ENCODE data around the gene TTN.
"Not testable (repeated sequence)": the region's sequence is repeated elsewhere in the genome, so short reads cannot be mapped to it uniquely, and the experiment has no call there.

The TTN gene

GRCh38 chr2:178525010-178525409, 282.2 kb downstream of the TTN start:
- H3K4me1 ChIP-seq (ENCODE audit: control insufficient read depth, insufficient read depth, low read depth, low read length); H3K4me2 ChIP-seq (ENCODE audit: low read length, poor library complexity, severe bottlenecking); H2BK12ac ChIP-seq (ENCODE audit: low read length in 2 of 2); H3K4me3 ChIP-seq (ENCODE audit: insufficient read depth in 1 of 2, low read depth in 1 of 2, low read length in 2 of 2); H3K4ac ChIP-seq (ENCODE audit: low read depth in 1 of 2, low read length in 2 of 2); H3K27ac ChIP-seq (ENCODE audit: low read length, poor library complexity, severe bottlenecking); H2BK5ac ChIP-seq (ENCODE audit: low read depth, low read length, poor library complexity, severe bottlenecking); H3K27me3 ChIP-seq (ENCODE audit: control insufficient read depth in 1 of 2, insufficient read depth in 1 of 2, low read length in 2 of 2); H4K8ac ChIP-seq (ENCODE audit: low read length); H3K36me3 ChIP-seq (ENCODE audit: control insufficient read depth in 1 of 2, insufficient read depth in 2 of 2, low read depth in 1 of 2, low read length in 2 of 2); H3K23ac ChIP-seq (ENCODE audit: low read length in 2 of 2); H2BK120ac ChIP-seq (ENCODE audit: low read depth, low read length); H4K91ac ChIP-seq (ENCODE audit: low read length); H3K18ac ChIP-seq (ENCODE audit: low read depth in 1 of 2, low read length in 2 of 2); H3K9me3 ChIP-seq (ENCODE audit: control insufficient read depth, low read length); H3K14ac ChIP-seq (ENCODE audit: low read length in 2 of 2); DNase-seq; H3K9ac ChIP-seq (ENCODE audit: low read length); H2BK15ac ChIP-seq (ENCODE audit: low read depth, poor library complexity, severe bottlenecking); H2AFZ ChIP-seq (ENCODE audit: low read depth, low read length); H2AK5ac ChIP-seq (ENCODE audit: low read length, severe bottlenecking): not testable (repeated sequence)
- no CpG with 5 or more reads among the region's 5 CpGs for WGBS
- H3K79me1 ChIP-seq (replicated peaks; ENCODE audit: low read length, poor library complexity, severe bottlenecking), result peaks cover 11% of the 10 kb centered on the region

- Histone ChIP-seq H2BK5ac (ENCODE audit: low read depth, low read length, poor library complexity, severe bottlenecking) (no peak overlapping the region), H3K36me3 (ENCODE audit: control insufficient read depth in 1 of 2, insufficient read depth in 2 of 2, low read depth in 1 of 2, low read length in 2 of 2) (peaks cover under 1 to 3% of the 10 kb centered on the region in 2 experiments), H3K9me3 (ENCODE audit: control insufficient read depth, low read length) (no peaks in the 10 kb centered on the region), H3K27me3 (ENCODE audit: control insufficient read depth in 1 of 2, insufficient read depth in 1 of 2, low read length in 2 of 2) (no peaks in the 10 kb centered on the region), H2BK12ac (ENCODE audit: low read length in 2 of 2) (no peak overlapping the region), H3K4me3 (ENCODE audit: insufficient read depth in 1 of 2, low read depth in 1 of 2, low read length in 2 of 2) (peak overlapping the region; percentile 77 to 89), H3K4ac (ENCODE audit: low read depth in 1 of 2, low read length in 2 of 2) (peak overlapping the region in 1 of 2 experiments; percentile 67), H4K91ac (ENCODE audit: low read length) (no peak overlapping the region), H3K79me1 (replicated peaks; ENCODE audit: low read length, poor library complexity, severe bottlenecking) (peaks cover 11% of the 10 kb centered on the region), H4K8ac (ENCODE audit: low read length) (no peak overlapping the region), H3K4me1 (ENCODE audit: control insufficient read depth, insufficient read depth, low read depth, low read length) (peaks cover 2% of the 10 kb centered on the region), H3K27ac (ENCODE audit: low read length, poor library complexity, severe bottlenecking) (no peak overlapping the region), H2BK120ac (ENCODE audit: low read depth, low read length) (peak overlapping the region; percentile 8), H3K23ac (ENCODE audit: low read length in 2 of 2) (no peak overlapping the region), H2AFZ (ENCODE audit: low read depth, low read length) (no peak overlapping the region), H3K18ac (ENCODE audit: low read depth in 1 of 2, low read length in 2 of 2) (no peak overlapping the region), H3K14ac (ENCODE audit: low read length in 2 of 2) (no peak overlapping the region), H3K4me2 (ENCODE audit: low read length, poor library complexity, severe bottlenecking) (peak overlapping the region; percentile 96), H3K9ac (ENCODE audit: low read length) (peak overlapping the region; percentile 92), H2AK5ac (ENCODE audit: low read length, severe bottlenecking) (peak overlapping the region; percentile 79), H2BK15ac (ENCODE audit: low read depth, poor library complexity, severe bottlenecking) (no peak overlapping the region)
- DNase-seq, result peak; percentile 14
- WGBS, result 76% methylated on average over 8 of the region's 8 CpGs
These were observed 283.6 kb downstream of the TTN start for GRCh38 chr2:178523596-178524134.

GRCh38 chr2:178522950-178523595, 284.1 kb downstream of the TTN start:
- DNase-seq, result peak; percentile 74
- no peak overlapping the region for H2BK5ac ChIP-seq (ENCODE audit: low read depth, low read length, poor library complexity, severe bottlenecking)
- H2AK5ac ChIP-seq (ENCODE audit: low read length, severe bottlenecking), result no peak overlapping the region
- H3K14ac ChIP-seq (ENCODE audit: low read length in 2 of 2), result no peak overlapping the region
- H3K18ac ChIP-seq (ENCODE audit: low read depth in 1 of 2, low read length in 2 of 2), result peak overlapping the region in 1 of 2 experiments; percentile 54
- H3K4ac ChIP-seq (ENCODE audit: low read depth in 1 of 2, low read length in 2 of 2), result no peak overlapping the region
- H2AFZ ChIP-seq (ENCODE audit: low read depth, low read length), result no peak overlapping the region
- peaks cover 3 to 9% of the 10 kb centered on the region in 2 experiments for H3K36me3 ChIP-seq (ENCODE audit: control insufficient read depth in 1 of 2, insufficient read depth in 2 of 2, low read depth in 1 of 2, low read length in 2 of 2)
- H2BK12ac ChIP-seq (ENCODE audit: low read length in 2 of 2), result no peak overlapping the region
- no peak overlapping the region for H2BK15ac ChIP-seq (ENCODE audit: low read depth, poor library complexity, severe bottlenecking)
- peak overlapping the region; percentile 96 for H3K4me2 ChIP-seq (ENCODE audit: low read length, poor library complexity, severe bottlenecking)
- no peak overlapping the region for H4K91ac ChIP-seq (ENCODE audit: low read length)
- H3K9me3 ChIP-seq (ENCODE audit: control insufficient read depth, low read length), result no peaks in the 10 kb centered on the region
- H4K8ac ChIP-seq (ENCODE audit: low read length), result peak overlapping the region; percentile 57
- peaks cover 2% of the 10 kb centered on the region for H3K4me1 ChIP-seq (ENCODE audit: control insufficient read depth, insufficient read depth, low read depth, low read length)
- H3K9ac ChIP-seq (ENCODE audit: low read length), result peak overlapping the region; percentile 92
- 29% methylated on average over 25 of the region's 25 CpGs for WGBS
- peak overlapping the region; percentile 77 to 89 for H3K4me3 ChIP-seq (ENCODE audit: insufficient read depth in 1 of 2, low read depth in 1 of 2, low read length in 2 of 2)
- no peak overlapping the region for H2BK120ac ChIP-seq (ENCODE audit: low read depth, low read length)
- H3K79me1 ChIP-seq (replicated peaks; ENCODE audit: low read length, poor library complexity, severe bottlenecking), result peaks cover 10% of the 10 kb centered on the region
- no peak overlapping the region for H3K23ac ChIP-seq (ENCODE audit: low read length in 2 of 2)
- H3K27me3 ChIP-seq (ENCODE audit: control insufficient read depth in 1 of 2, insufficient read depth in 1 of 2, low read length in 2 of 2), result no peaks in the 10 kb centered on the region
- H3K27ac ChIP-seq (ENCODE audit: low read length, poor library complexity, severe bottlenecking), result peak overlapping the region; percentile 61

GRCh38 chr2:178521304-178522150, 285.7 kb downstream of the TTN start:
- no peak overlapping the region for H3K23ac ChIP-seq (ENCODE audit: low read length in 2 of 2)
- H2BK5ac ChIP-seq (ENCODE audit: low read depth, low read length, poor library complexity, severe bottlenecking), result no peak overlapping the region
- H4K8ac ChIP-seq (ENCODE audit: low read length), result no peak overlapping the region
- no peaks in the 10 kb centered on the region for H3K9me3 ChIP-seq (ENCODE audit: control insufficient read depth, low read length)
- H2AK5ac ChIP-seq (ENCODE audit: low read length, severe bottlenecking), result no peak overlapping the region
- H4K91ac ChIP-seq (ENCODE audit: low read length), result no peak overlapping the region
- no peak overlapping the region for H3K4ac ChIP-seq (ENCODE audit: low read depth in 1 of 2, low read length in 2 of 2)
- no peak overlapping the region for H3K4me2 ChIP-seq (ENCODE audit: low read length, poor library complexity, severe bottlenecking)
- H3K4me1 ChIP-seq (ENCODE audit: control insufficient read depth, insufficient read depth, low read depth, low read length), result peaks cover 2% of the 10 kb centered on the region
- H2BK15ac ChIP-seq (ENCODE audit: low read depth, poor library complexity, severe bottlenecking), result no peak overlapping the region
- peaks cover 3 to 15% of the 10 kb centered on the region in 2 experiments for H3K36me3 ChIP-seq (ENCODE audit: control insufficient read depth in 1 of 2, insufficient read depth in 2 of 2, low read depth in 1 of 2, low read length in 2 of 2)
- WGBS, result 96% methylated on average over 10 of the region's 11 CpGs
- no peaks in the 10 kb centered on the region for H3K27me3 ChIP-seq (ENCODE audit: control insufficient read depth in 1 of 2, insufficient read depth in 1 of 2, low read length in 2 of 2)
- no peak overlapping the region for H3K9ac ChIP-seq (ENCODE audit: low read length)
- no peak overlapping the region for H3K14ac ChIP-seq (ENCODE audit: low read length in 2 of 2)
- no peak overlapping the region for H3K18ac ChIP-seq (ENCODE audit: low read depth in 1 of 2, low read length in 2 of 2)
- no peak overlapping the region for H2BK12ac ChIP-seq (ENCODE audit: low read length in 2 of 2)
- H3K4me3 ChIP-seq (ENCODE audit: insufficient read depth in 1 of 2, low read depth in 1 of 2, low read length in 2 of 2), result no peak overlapping the region
- DNase-seq, result no peak
- no peak overlapping the region for H2BK120ac ChIP-seq (ENCODE audit: low read depth, low read length)
- H2AFZ ChIP-seq (ENCODE audit: low read depth, low read length), result no peak overlapping the region
- H3K27ac ChIP-seq (ENCODE audit: low read length, poor library complexity, severe bottlenecking), result no peak overlapping the region
- peaks cover 4% of the 10 kb centered on the region for H3K79me1 ChIP-seq (replicated peaks; ENCODE audit: low read length, poor library complexity, severe bottlenecking)

All from mesenchymal stem cell (in vitro differentiated cells and primary cell).